Neural cell (in vitro differentiated cells): ENCODE results near the gene GABRR1. TPM values are rescaled to one million over a fixed set of nuclear protein-coding genes. Genes with fewer than 3 reads are reported as not detected.

Source experiments
- H2AFZ ChIP-seq: fragments of 200-600, 300-800 bp; sonication (generic), shearing (Covaris generic); 2 replicates; pipeline ENCODE4 v1.6.0; 2014; ENCODE audit warnings: low read depth, mild to moderate bottlenecking, antibody characterized with exemption, low read length, moderate library complexity
- H3F3A ChIP-seq: fragments of 200-600 bp; shearing (Covaris generic); 2 replicates; pipeline ENCODE4 v1.6.1; 2016; ENCODE audit warnings: mild to moderate bottlenecking, moderate library complexity, mixed read lengths, antibody characterized with exemption, low read length; ENCODE audit not compliant: insufficient read depth, poor library complexity, severe bottlenecking
- H3K27ac ChIP-seq: fragments of 200-600, 300-800 bp; sonication (generic), shearing (Covaris generic); 2 replicates; pipeline ENCODE4 v1.5.1; 2014; ENCODE audit warnings: mild to moderate bottlenecking, low read length, moderate library complexity
- H3K27me3 ChIP-seq: fragments of 300-800, 200-600 bp; sonication (generic), shearing (Covaris generic); 2 replicates; pipeline ENCODE4 v1.6.0; 2014; ENCODE audit warnings: mild to moderate bottlenecking, low read depth, low read length, moderate library complexity; ENCODE audit not compliant: insufficient read depth
- H3K36me3 ChIP-seq: fragments of 300-800, 200-600 bp; sonication (generic), shearing (Covaris generic); 2 replicates; pipeline ENCODE4 v1.5.1; 2014; ENCODE audit warnings: mild to moderate bottlenecking, antibody characterized with exemption, low read length, moderate library complexity; ENCODE audit not compliant: insufficient read depth
- H3K4me2 ChIP-seq: fragments of 300-800, 200-600 bp; sonication (generic), shearing (Covaris generic); 2 replicates; pipeline ENCODE4 v1.6.0; 2014; ENCODE audit warnings: mild to moderate bottlenecking, low read length
- H3K4me3 ChIP-seq: fragments of 300-800, 200-600 bp; sonication (generic), shearing (Covaris generic); 2 replicates; pipeline ENCODE4 v1.5.1; 2014; ENCODE audit warnings: mild to moderate bottlenecking, low read length, moderate library complexity
- H3K79me2 ChIP-seq: fragments of 200-600 bp; shearing (Covaris generic); replicated peaks from 2 replicates; pipeline ENCODE4 v1.6.0; 2014; ENCODE audit warnings: mild to moderate bottlenecking, low read length, moderate library complexity; ENCODE audit not compliant: insufficient read depth
- H3K9ac ChIP-seq: fragments of 300-800, 200-600 bp; sonication (generic), shearing (Covaris generic); 2 replicates; pipeline ENCODE4 v1.6.1; 2016; ENCODE audit warnings: mild to moderate bottlenecking, low read length, mixed read lengths
- H3K9me2 ChIP-seq: fragments of 200-600 bp; shearing (Covaris generic); 2 replicates; pipeline ENCODE4 v1.6.1; 2016; ENCODE audit warnings: mild to moderate bottlenecking, low read length, mixed read lengths; ENCODE audit not compliant: insufficient read depth
- H3K9me3 ChIP-seq: fragments of 200-600, 300-800 bp; sonication (generic), shearing (Covaris generic); 2 replicates; pipeline ENCODE4 v1.6.1; 2016; ENCODE audit warnings: mild to moderate bottlenecking, mixed run types, low read length, moderate library complexity, mixed read lengths
- H4K20me1 ChIP-seq: fragments of 200-600 bp; shearing (Covaris generic); 2 replicates; pipeline ENCODE4 v1.6.1; 2016; ENCODE audit warnings: mild to moderate bottlenecking, mixed run types; ENCODE audit not compliant: insufficient read depth
- CTCF ChIP-seq: fragments of 450-650 bp; IDR thresholded peaks from 2 replicates; pipeline ENCODE4 v1.5.1; 2014; ENCODE audit warnings: antibody characterized with exemption, mild to moderate bottlenecking, moderate library complexity; ENCODE audit not compliant: poor library complexity, severe bottlenecking
- EP300 ChIP-seq: fragments of 450-650 bp; conservative IDR thresholded peaks from 2 replicates; pipeline ENCODE4 v1.6.1; 2014; ENCODE audit warnings: antibody characterized with exemption, mild to moderate bottlenecking, moderate library complexity; ENCODE audit not compliant: poor library complexity, severe bottlenecking
- EZH2 ChIP-seq: fragments of 200-600, 300-800 bp; shearing (Covaris generic), sonication (generic); IDR thresholded peaks from 2 replicates; pipeline ENCODE4 v1.6.1; 2014; ENCODE audit warnings: antibody characterized with exemption, low read length, borderline replicate concordance, mild to moderate bottlenecking; ENCODE audit not compliant: insufficient read depth, poor library complexity, severe bottlenecking
- MXI1 ChIP-seq: fragments of 450-650 bp; conservative IDR thresholded peaks from 2 replicates; pipeline ENCODE4 v1.6.1; 2014; ENCODE audit warnings: antibody characterized with exemption, mild to moderate bottlenecking; ENCODE audit not compliant: poor library complexity, severe bottlenecking
- POLR2AphosphoS5 ChIP-seq: IDR thresholded peaks from 2 replicates; pipeline ENCODE4 v1.6.1; 2012
- RAD21 ChIP-seq: fragments of 450-650 bp; conservative IDR thresholded peaks from 2 replicates; pipeline ENCODE4 v1.6.1; 2014; ENCODE audit warnings: antibody characterized with exemption, mild to moderate bottlenecking, moderate library complexity
- REST ChIP-seq: IDR thresholded peaks from 2 replicates; pipeline ENCODE4 v1.6.1; 2012; ENCODE audit warnings: borderline replicate concordance
- SMC3 ChIP-seq: fragments of 450-650 bp; conservative IDR thresholded peaks from 2 replicates; pipeline ENCODE4 v1.6.1; 2014; ENCODE audit warnings: antibody characterized with exemption, mild to moderate bottlenecking, moderate library complexity; ENCODE audit not compliant: poor library complexity
- TAF1 ChIP-seq: IDR thresholded peaks from 2 replicates; pipeline ENCODE4 v1.6.1; 2012; ENCODE audit warnings: low read depth
- polyA plus RNA-seq: library from polyadenylated mRNA; depleted of rRNA; stranded (reverse); fragments of >200 nt; gene quantifications from 2 replicates; pipeline ENCODE4 v1.2.3, GENCODE V29; 2014

Gene GABRR1
- polyA plus RNA-seq, 1 donor from 2014 or later = not detected

GRCh38 chr6:89214197-89214596 is 3.0 kb downstream of the GABRR1 start:
- no peak overlapping the region for H3K9ac ChIP-seq
- no peak overlapping the region for H3K27ac ChIP-seq
- no peaks in the 10 kb centered on the region for H3K79me2 ChIP-seq
- H4K20me1 ChIP-seq = no peaks in the 10 kb centered on the region
- no peak overlapping the region for H3K4me2 ChIP-seq
- no peak overlapping the region for H2AFZ ChIP-seq
- H3K9me3 ChIP-seq = no peaks in the 10 kb centered on the region
- no peaks in the 10 kb centered on the region for H3K27me3 ChIP-seq
- no peak for TF ChIP-seq SMC3
- TF ChIP-seq EZH2 = no peak
- TF ChIP-seq RAD21 = no peak
- TF ChIP-seq POLR2AphosphoS5 = no peak
- no peak for TF ChIP-seq CTCF
- no peak for TF ChIP-seq REST
- TF ChIP-seq EP300 = no peak
- TF ChIP-seq MXI1 = no peak
- no peak for TF ChIP-seq TAF1
- H3K36me3 ChIP-seq = no peaks in the 10 kb centered on the region
- H3K9me2 ChIP-seq = no peaks in the 10 kb centered on the region
- H3F3A ChIP-seq = no peaks in the 10 kb centered on the region
- H3K4me3 ChIP-seq = no peak overlapping the region

GRCh38 chr6:89212472-89212871 is 4.7 kb downstream of the GABRR1 start:
- TF ChIP-seq REST = no peak
- no peak for TF ChIP-seq EP300
- TF ChIP-seq RAD21 = no peak
- no peak for TF ChIP-seq EZH2
- no peak for TF ChIP-seq POLR2AphosphoS5
- Histone ChIP-seq H3K36me3 (no peaks in the 10 kb centered on the region), H4K20me1 (no peaks in the 10 kb centered on the region), H3K4me3 (no peak overlapping the region), H2AFZ (no peak overlapping the region), H3K9me3 (no peaks in the 10 kb centered on the region), H3K9me2 (no peaks in the 10 kb centered on the region), H3K9ac (no peak overlapping the region), H3K4me2 (no peak overlapping the region), H3K27me3 (no peaks in the 10 kb centered on the region), H3F3A (no peaks in the 10 kb centered on the region), H3K27ac (no peak overlapping the region), H3K79me2 (no peaks in the 10 kb centered on the region)
